GM10248 (cell line): ENCODE data around the gene NECTIN4.
A peak's percentile ranks its signal among the peaks of the same experiment; 100 is the strongest.
"Not testable (repeated sequence)": the region's sequence is repeated elsewhere in the genome, so short reads cannot be mapped to it uniquely, and the experiment has no call there.

Experiments
- CTCF ChIA-PET: fragments of 300-600 bp; sonication (Branson Sonifier 250); formaldehyde crosslinking; extraction: SDS; loops from one replicate; lab custom pipeline; 2021; ENCODE audit warnings: antibody characterized with exemption; lab: Yijun Ruan, JAX
- POLR2A ChIA-PET: fragments of 350-650 bp; sonication (Branson Sonifier 250); formaldehyde crosslinking; extraction: SDS; loops from one replicate; lab custom pipeline; 2020; ENCODE audit warnings: antibody characterized with exemption; lab: Yijun Ruan, JAX
- DNase-seq: peaks from one replicate; pipeline ENCODE4 v3.0.0; 2012; ENCODE audit errors: extremely low spot score
- TF ChIP-seq, protein P1 (sequence below): IDR thresholded peaks from 2 replicates; pipeline ENCODE4 v1.5.1; 2012; ENCODE audit warnings: mild to moderate bottlenecking, low read depth; ENCODE audit errors: extremely low read depth, missing control alignments, control extremely low read depth

NECTIN4 gene

DNA sequence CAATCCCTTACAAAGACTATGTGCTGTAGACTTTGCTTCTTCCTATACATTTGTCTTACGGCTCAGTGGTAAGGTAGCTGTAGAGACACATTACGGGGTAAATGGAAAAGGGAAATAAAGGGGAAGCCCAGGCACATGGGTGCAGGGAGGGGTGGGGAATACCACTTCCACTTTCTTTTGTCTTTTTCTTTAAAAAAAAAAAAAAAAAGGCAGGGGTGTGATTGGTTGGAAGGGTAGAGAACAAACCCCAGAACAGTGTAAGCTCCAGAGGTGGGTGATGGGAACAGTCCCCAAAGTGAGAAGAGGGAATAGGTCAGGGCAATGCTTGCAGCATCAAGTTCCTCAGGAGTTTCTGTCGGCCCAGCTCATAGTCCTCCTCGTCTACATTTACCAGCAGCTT lies 32.5 kb upstream of the NECTIN4 start:
- no peak for DNase-seq
- TF ChIP-seq, protein P1, sequence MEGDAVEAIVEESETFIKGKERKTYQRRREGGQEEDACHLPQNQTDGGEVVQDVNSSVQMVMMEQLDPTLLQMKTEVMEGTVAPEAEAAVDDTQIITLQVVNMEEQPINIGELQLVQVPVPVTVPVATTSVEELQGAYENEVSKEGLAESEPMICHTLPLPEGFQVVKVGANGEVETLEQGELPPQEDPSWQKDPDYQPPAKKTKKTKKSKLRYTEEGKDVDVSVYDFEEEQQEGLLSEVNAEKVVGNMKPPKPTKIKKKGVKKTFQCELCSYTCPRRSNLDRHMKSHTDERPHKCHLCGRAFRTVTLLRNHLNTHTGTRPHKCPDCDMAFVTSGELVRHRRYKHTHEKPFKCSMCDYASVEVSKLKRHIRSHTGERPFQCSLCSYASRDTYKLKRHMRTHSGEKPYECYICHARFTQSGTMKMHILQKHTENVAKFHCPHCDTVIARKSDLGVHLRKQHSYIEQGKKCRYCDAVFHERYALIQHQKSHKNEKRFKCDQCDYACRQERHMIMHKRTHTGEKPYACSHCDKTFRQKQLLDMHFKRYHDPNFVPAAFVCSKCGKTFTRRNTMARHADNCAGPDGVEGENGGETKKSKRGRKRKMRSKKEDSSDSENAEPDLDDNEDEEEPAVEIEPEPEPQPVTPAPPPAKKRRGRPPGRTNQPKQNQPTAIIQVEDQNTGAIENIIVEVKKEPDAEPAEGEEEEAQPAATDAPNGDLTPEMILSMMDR = no peak
- ChIA-PET CTCF (interaction anchor here (0.9 to 1.8 kb wide), 9 partner anchors 10 to 124 kb away, joined by 3 to 9 read pairs (median 4); partner anchors contain the start of genes ARHGAP30 and DEDD), POLR2A (interaction anchor here (0.6 to 1.3 kb wide), 5 partner anchors 10 to 54 kb away, joined by 4 to 14 read pairs (median 7); partner anchors contain the start of gene DEDD)

DNA sequence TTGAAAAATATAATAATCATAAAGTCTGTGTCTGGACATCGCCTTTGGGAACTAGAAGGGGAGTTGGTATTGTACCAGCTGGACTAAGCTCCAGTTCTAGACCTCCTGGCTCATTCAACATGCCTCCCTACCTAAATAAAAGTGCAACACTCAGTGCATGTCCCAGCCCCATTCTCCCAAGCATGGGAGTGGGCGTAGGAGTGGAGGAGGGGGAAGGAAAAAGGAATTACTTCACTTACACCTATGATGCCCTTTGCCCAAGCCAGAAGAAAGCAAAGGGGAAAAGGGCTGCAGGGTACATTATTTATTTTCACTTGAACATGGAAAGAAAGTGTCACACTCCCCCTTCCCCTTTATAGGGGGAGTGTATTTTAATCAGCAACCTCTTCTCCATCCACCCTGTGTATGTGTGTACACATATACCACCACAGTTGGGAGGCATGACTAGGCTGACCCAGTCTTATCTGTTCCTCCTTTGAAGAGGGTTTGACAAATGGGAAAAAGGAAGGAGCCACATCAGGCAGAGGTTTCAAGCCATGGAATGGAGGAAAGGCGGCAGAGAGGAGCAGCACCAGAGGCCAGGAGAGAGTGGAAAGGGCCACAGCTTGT lies 31.8 kb upstream of the NECTIN4 start:
- ChIA-PET CTCF (interaction anchor here (0.9 to 1.8 kb wide), 7 partner anchors 11 to 56 kb away, joined by 3 to 9 read pairs (median 4); partner anchors contain the start of genes ARHGAP30 and DEDD), POLR2A (interaction anchor here (0.6 to 1.3 kb wide), 5 partner anchors 9 to 54 kb away, joined by 4 to 14 read pairs (median 7); partner anchors contain the start of gene DEDD)

DNA sequence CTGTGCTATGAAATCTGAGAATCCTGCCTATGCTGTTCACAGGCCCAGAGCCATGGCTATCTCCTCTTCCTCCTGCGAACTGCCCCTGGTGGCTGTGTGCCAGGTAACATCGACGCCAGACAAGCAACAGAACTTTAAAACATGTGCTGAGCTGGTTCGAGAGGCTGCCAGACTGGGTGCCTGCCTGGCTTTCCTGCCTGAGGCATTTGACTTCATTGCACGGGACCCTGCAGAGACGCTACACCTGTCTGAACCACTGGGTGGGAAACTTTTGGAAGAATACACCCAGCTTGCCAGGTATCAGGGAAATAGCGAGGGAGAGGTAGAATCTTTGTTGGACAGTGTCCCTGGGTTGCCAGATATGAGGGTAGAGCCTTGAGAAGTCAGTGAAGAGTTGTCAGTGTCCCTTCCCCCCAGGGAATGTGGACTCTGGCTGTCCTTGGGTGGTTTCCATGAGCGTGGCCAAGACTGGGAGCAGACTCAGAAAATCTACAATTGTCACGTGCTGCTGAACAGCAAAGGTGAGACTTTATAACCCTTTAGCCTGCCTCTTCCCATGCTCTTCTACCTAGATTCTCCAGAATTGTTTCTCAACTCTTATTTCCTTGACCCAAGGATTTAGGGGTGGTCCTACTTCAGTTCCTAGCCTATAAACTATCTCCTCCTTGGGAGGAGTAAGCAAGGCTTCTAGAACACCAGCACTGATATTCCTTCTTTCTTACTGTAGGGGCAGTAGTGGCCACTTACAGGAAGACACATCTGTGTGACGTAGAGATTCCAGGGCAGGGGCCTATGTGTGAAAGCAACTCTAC lies 29.9 kb upstream of the NECTIN4 start:
- TF ChIP-seq, protein P1 = peak; percentile 34
- ChIA-PET CTCF (interaction anchor here (1.2 kb wide), 1 partner anchor 9 kb away, joined by 4 read pairs; no protein-coding TSS in a partner anchor), POLR2A (no interaction called here)
- peak; percentile 75 for DNase-seq

More for the DNA sequence above, 31.8 kb upstream of the NECTIN4 start:
- DNase-seq = no peak
- TF ChIP-seq, protein P1 = no peak

DNA sequence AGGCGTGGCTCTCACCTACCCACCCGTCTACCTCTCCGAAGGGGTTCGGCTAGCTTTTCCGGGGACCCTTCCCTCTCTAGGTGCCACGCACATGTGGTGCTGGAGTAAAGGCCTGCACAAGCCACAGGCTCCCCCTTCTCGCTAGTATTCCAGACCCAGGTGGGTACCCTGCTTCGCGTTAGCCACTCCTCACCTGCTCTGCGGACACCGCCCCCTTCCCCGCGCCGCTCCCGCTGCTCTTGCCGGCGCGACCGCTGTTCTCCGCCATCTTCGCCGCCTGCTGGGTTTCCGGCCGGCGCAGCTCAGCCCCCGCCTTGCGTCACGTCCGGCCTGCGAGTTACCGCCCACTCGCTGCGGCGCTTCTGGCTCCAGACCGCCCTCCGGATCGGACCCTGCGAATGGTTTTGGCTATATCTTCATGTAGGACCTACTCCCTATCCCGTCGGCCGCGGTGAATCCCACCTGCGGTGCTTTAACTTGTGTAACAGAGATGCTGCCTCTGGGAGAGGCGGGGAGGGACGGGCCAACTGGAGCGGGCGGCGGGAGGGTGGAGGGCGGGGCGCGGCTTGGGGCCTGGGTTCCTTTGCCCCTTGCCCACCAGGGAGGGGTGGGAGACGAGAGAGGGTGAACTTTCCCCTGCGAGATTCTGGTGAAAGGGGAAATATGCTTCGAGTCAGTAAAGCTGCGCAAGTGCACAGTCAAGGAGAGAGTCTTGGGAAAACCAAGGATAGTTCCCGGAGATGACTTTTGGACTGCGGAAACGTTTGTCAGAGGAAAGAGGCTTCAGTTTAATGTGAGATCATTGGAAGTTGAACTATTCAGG lies 28.6 kb upstream of the NECTIN4 start, which contains the start of the genes NIT1 and PFDN2:
TSS of gene NIT1 (plus strand) at position 347 of the 823 bp plus-strand sequence. CDS start at position 419, 72 bp downstream.
TSS of gene PFDN2 (minus strand) at position 279 of the 823 bp plus-strand sequence. CDS start at position 268, 11 bp downstream.
- CTCF ChIA-PET = interaction anchor here (0.6 to 3.8 kb wide), 12 partner anchors 10 to 93 kb away, joined by 3 to 20 read pairs (median 3); partner anchors contain the start of genes KLHDC9, PPOX and TSTD1
- TF ChIP-seq, protein P1 = peak; percentile 0
- peak; percentile 93 for DNase-seq
- POLR2A ChIA-PET = interaction anchor here (0.8 kb wide), 1 partner anchor 48 kb away, joined by 3 read pairs; the partner anchor contains the start of gene ARHGAP30

DNA sequence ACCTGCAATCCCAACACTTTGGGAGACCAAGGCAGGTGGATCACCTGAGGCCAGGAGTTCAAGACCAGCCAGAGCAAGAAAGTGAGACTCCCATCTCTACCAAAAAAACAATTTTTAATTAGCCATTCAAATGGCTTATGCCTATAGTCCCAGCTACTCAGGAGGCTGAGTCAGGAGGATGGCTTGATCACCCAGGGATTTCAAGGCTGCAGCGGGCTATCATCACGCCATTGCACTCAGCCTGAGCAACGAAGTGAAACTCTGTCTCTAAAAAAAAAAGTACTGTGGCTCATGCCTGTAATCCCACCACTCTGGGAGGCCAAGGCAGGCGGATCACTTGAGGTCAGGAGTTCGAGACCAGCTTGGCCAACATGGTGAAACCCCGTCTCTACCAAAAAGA lies 26.6 kb upstream of the NECTIN4 start:
- DNase-seq, POLR2A ChIA-PET: not testable (repeated sequence)
- CTCF ChIA-PET = interaction anchor here (0.9 to 3.8 kb wide), 3 partner anchors 17 to 118 kb away, joined by 3 to 20 read pairs (median 3); partner anchors contain the start of gene KLHDC9

DNA sequence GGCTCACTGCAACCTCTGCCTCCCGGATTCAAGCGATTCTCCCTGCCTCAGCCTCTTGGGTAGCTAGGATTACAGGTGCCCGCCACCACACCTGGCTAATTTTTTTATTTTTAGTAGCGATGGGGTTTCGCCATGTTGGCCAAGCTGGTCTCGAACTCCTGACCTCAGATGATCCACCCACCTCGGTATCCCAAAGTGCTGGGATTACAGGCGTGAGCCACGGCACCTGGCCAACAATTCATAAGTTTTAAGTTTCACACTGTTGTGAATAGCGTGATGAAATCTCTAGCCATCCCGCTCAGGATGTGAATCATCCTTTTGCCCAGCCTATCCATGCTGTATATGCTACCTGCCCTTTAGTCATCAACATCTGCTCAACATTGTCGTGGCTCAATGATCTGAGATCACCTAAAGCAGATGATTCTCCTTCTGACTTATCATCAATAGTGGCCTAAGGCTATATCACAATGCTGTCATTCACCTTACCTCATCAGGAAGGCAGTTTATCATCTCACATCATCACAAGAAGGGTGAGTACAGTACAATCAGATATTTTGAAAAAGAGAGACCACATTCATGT lies 25.9 kb upstream of the NECTIN4 start:
- no peak for DNase-seq
- ChIA-PET CTCF (interaction anchor here (0.9 to 3.8 kb wide), 2 partner anchors 17 to 18 kb away, joined by 3 to 20 read pairs; partner anchors contain the start of gene KLHDC9), POLR2A (no interaction called here)
- TF ChIP-seq, protein P1 = no peak
